ENCODE results near the gene ANKRD36B.

GRCh38 chr2:97617911-97618310 is 28.2 kb upstream of the ANKRD36B start:
- TF ChIP-seq CTCF (IDR thresholded peaks at IDR 0.05) (no peak), EP300 (IDR thresholded peaks at IDR 0.05) (no peak)
